Erythroblast (primary cell): Measurements from ENCODE around the gene HIGD1C.

Experiments
- GATA1 ChIP-seq: IDR thresholded peaks from 2 replicates; pipeline ENCODE4 v1.6.1; 2011; ENCODE audit warnings: low read depth, mild to moderate bottlenecking, control low read depth, low read length, moderate library complexity
- POLR2A ChIP-seq: IDR thresholded peaks from 2 replicates; pipeline ENCODE4 v1.6.1; 2011; ENCODE audit warnings: mild to moderate bottlenecking, low read length

- TF ChIP-seq POLR2A (no peak), GATA1 (no peak)
Measured at GRCh38 chr12:50988871-50989270, 36.5 kb downstream of the HIGD1C start.
